Measurements from ENCODE around the gene MYRFL.
A peak's percentile ranks its signal among the peaks of the same experiment; 100 is the strongest.
"Not testable (repeated sequence)": the region's sequence is repeated elsewhere in the genome, so short reads cannot be mapped to it uniquely, and the experiment has no call there.

The MYRFL gene

GRCh38 chr12:69994086-69994485 is 169.1 kb downstream of the MYRFL start:
- FAIRE-seq = not testable (repeated sequence)

GRCh38 chr12:69994724-69995173 is 169.7 kb downstream of the MYRFL start:
- FAIRE-seq = peak; percentile 24

- FAIRE-seq = no peak
Measured at GRCh38 chr12:69996241-69996640, 171.2 kb downstream of the MYRFL start.

GRCh38 chr12:69996722-69997121 is 171.7 kb downstream of the MYRFL start:
- FAIRE-seq = no peak

GRCh38 chr12:69998011-69998410 is 173.0 kb downstream of the MYRFL start:
- FAIRE-seq = no peak

- FAIRE-seq = peak; percentile 75
Measured at GRCh38 chr12:69998922-69999321, 173.9 kb downstream of the MYRFL start.

- no peak for FAIRE-seq
Measured at GRCh38 chr12:69999561-69999960, 174.5 kb downstream of the MYRFL start.

GRCh38 chr12:70002097-70002911 is 177.3 kb downstream of the MYRFL start:
- no peak for FAIRE-seq

GRCh38 chr12:70002912-70003255 is 177.9 kb downstream of the MYRFL start:
- no peak for FAIRE-seq

GRCh38 chr12:70005864-70006618 is 181.0 kb downstream of the MYRFL start:
- no peak for FAIRE-seq

- FAIRE-seq = no peak
Measured at GRCh38 chr12:70006619-70006973, 181.6 kb downstream of the MYRFL start.

GRCh38 chr12:70007687-70008086 is 182.7 kb downstream of the MYRFL start:
- FAIRE-seq = no peak
